ENCODE measurements around the gene EPHB1. TPM values are rescaled to one million over a fixed set of nuclear protein-coding genes. Genes with fewer than 3 reads are reported as not detected.

Gene EPHB1
- total RNA-seq, 1 donor from 2014 or later = 13.7 TPM

- H3K27me3 Mint-ChIP-seq (ENCODE audit: low read depth) = no peaks in the 10 kb centered on the region
- no peak for DNase-seq (ENCODE audit: low read depth, low spot score)
- H3K4me3 Mint-ChIP-seq = no peak overlapping the region
- H3K36me3 Mint-ChIP-seq (ENCODE audit: low read depth) = no peaks in the 10 kb centered on the region
- no peak overlapping the region for H3K27ac Mint-ChIP-seq (ENCODE audit: unreplicated experiment)
- no peak for TF ChIP-seq CTCF (conservative IDR thresholded peaks at IDR 0.05)
- no peaks in the 10 kb centered on the region for H3K4me1 Mint-ChIP-seq
- H3K9me3 Mint-ChIP-seq = no peaks in the 10 kb centered on the region
These were observed 290.8 kb downstream of the EPHB1 start for GRCh38 chr3:135085652-135086436.

- Mint-ChIP-seq H3K4me1 (no peaks in the 10 kb centered on the region), H3K9me3 (no peaks in the 10 kb centered on the region), H3K27ac (ENCODE audit: unreplicated experiment) (no peak overlapping the region), H3K27me3 (ENCODE audit: low read depth) (no peaks in the 10 kb centered on the region), H3K36me3 (ENCODE audit: low read depth) (no peaks in the 10 kb centered on the region), H3K4me3 (no peak overlapping the region)
- no peak for TF ChIP-seq CTCF (conservative IDR thresholded peaks at IDR 0.05)
- no peak for DNase-seq (ENCODE audit: low read depth, low spot score)
These were observed 292.7 kb downstream of the EPHB1 start for GRCh38 chr3:135087782-135088181.

- no peak for DNase-seq (ENCODE audit: low read depth, low spot score)
- Mint-ChIP-seq H3K9me3 (no peaks in the 10 kb centered on the region), H3K27ac (ENCODE audit: unreplicated experiment) (no peak overlapping the region), H3K4me3 (no peak overlapping the region), H3K4me1 (no peaks in the 10 kb centered on the region), H3K36me3 (ENCODE audit: low read depth) (no peaks in the 10 kb centered on the region), H3K27me3 (ENCODE audit: low read depth) (no peaks in the 10 kb centered on the region)
- TF ChIP-seq CTCF (conservative IDR thresholded peaks at IDR 0.05) = no peak
These were observed 294.4 kb downstream of the EPHB1 start for GRCh38 chr3:135089451-135089850.

GRCh38 chr3:135090020-135090717 is 295.1 kb downstream of the EPHB1 start:
- H3K4me1 Mint-ChIP-seq = no peaks in the 10 kb centered on the region
- no peaks in the 10 kb centered on the region for H3K36me3 Mint-ChIP-seq (ENCODE audit: low read depth)
- no peaks in the 10 kb centered on the region for H3K9me3 Mint-ChIP-seq
- H3K27me3 Mint-ChIP-seq (ENCODE audit: low read depth) = no peaks in the 10 kb centered on the region
- TF ChIP-seq CTCF (conservative IDR thresholded peaks at IDR 0.05) = no peak
- no peak for DNase-seq (ENCODE audit: low read depth, low spot score)
- H3K4me3 Mint-ChIP-seq = no peak overlapping the region
- H3K27ac Mint-ChIP-seq (ENCODE audit: unreplicated experiment) = no peak overlapping the region

GRCh38 chr3:135091946-135092345 is 296.9 kb downstream of the EPHB1 start:
- no peak overlapping the region for H3K4me3 Mint-ChIP-seq
- H3K36me3 Mint-ChIP-seq (ENCODE audit: low read depth) = no peaks in the 10 kb centered on the region
- no peak overlapping the region for H3K27ac Mint-ChIP-seq (ENCODE audit: unreplicated experiment)
- TF ChIP-seq CTCF (conservative IDR thresholded peaks at IDR 0.05) = no peak
- H3K27me3 Mint-ChIP-seq (ENCODE audit: low read depth) = no peaks in the 10 kb centered on the region
- no peaks in the 10 kb centered on the region for H3K4me1 Mint-ChIP-seq
- H3K9me3 Mint-ChIP-seq = no peaks in the 10 kb centered on the region
- no peak for DNase-seq (ENCODE audit: low read depth, low spot score)

Measured in neural crest cell (in vitro differentiated cells).